Muscle layer of duodenum (tissue), 2 donors: ENCODE results near the gene ANKRD62.

ENCODE experiments used
- H3K27ac ChIP-seq: one replicate; pipeline ENCODE4 v1.7.0; 2013; ENCODE audit warnings: mild to moderate bottlenecking, low read length
- H3K27me3 ChIP-seq: one replicate; pipeline ENCODE4 v1.7.0; 2013; ENCODE audit warnings: low read depth, mild to moderate bottlenecking, control low read depth, low read length
- H3K36me3 ChIP-seq, 2 donors: one replicate each; pipeline ENCODE4 v1.7.0; 2013; ENCODE audit warnings: low read length in 2 of 2, control low read depth in 1 of 2, mild to moderate bottlenecking in 1 of 2; ENCODE audit not compliant: insufficient read depth in 2 of 2, control insufficient read depth in 1 of 2
- H3K4me1 ChIP-seq, 2 donors: one replicate each; pipeline ENCODE4 v1.7.0; 2013; ENCODE audit warnings: low read length in 2 of 2, mild to moderate bottlenecking in 2 of 2, control low read depth in 1 of 2, moderate library complexity in 1 of 2; ENCODE audit not compliant: insufficient read depth in 2 of 2, control insufficient read depth in 1 of 2
- H3K4me3 ChIP-seq, 2 donors: one replicate each; pipeline ENCODE4 v1.7.0; 2013; ENCODE audit warnings: low read length in 2 of 2, low read depth in 1 of 2, mild to moderate bottlenecking in 1 of 2
- H3K9me3 ChIP-seq, 2 donors: one replicate each; pipeline ENCODE4 v1.7.0; 2013; ENCODE audit warnings: low read length in 2 of 2, control low read depth in 1 of 2, mild to moderate bottlenecking in 1 of 2; ENCODE audit not compliant: control insufficient read depth in 1 of 2
- donor health status: healthy.

ANKRD62 gene

DNA sequence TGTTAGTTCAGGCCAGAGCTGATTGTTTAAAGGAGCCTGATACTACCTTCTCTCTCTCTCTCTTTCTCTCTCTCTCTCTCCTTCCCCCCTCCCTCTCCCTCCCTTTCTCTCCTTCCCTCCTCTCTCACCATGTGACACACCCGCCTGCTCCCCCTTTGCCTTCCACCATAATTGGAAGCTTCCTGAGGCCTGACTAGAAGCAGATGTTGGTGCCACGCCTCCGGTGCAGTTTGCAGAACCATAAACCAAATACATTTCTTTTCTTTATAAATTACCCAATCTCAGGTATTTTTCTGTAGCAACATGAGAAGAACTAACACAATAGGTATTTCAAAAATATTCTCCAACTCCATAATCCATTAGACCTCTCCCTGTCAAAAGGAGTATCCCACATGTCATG, 62.4 kb downstream of the ANKRD62 start:
- Histone ChIP-seq H3K9me3 (no peaks in the 10 kb centered on the region), H3K4me3 (no peak overlapping the region), H3K27ac (no peak overlapping the region), H3K4me1 (no peaks in the 10 kb centered on the region), H3K36me3 (no peaks in the 10 kb centered on the region), H3K27me3 (no peaks in the 10 kb centered on the region)

DNA sequence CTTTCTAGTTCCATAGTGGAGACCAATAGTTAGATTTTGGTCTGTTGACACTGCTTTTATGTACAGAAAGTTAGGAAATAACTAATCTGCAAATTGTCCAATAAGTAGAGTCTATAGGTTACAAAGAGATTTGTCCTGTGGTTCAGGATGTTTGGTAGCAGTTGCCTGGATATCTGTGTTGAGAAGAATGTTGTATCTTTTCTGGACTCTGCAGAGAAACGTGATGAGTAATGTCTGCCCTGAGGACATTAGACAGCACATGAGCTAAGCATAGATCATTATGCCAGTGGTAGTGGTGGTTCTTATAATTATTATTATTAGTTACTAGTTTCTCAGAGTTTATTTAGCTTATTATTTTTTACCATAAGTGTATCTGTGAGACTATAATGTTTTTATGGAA, 65.8 kb downstream of the ANKRD62 start:
- no peak overlapping the region for H3K4me3 ChIP-seq
- no peaks in the 10 kb centered on the region for H3K36me3 ChIP-seq
- no peaks in the 10 kb centered on the region for H3K9me3 ChIP-seq
- no peaks in the 10 kb centered on the region for H3K4me1 ChIP-seq
- H3K27ac ChIP-seq, result no peak overlapping the region
- H3K27me3 ChIP-seq, result no peaks in the 10 kb centered on the region

DNA sequence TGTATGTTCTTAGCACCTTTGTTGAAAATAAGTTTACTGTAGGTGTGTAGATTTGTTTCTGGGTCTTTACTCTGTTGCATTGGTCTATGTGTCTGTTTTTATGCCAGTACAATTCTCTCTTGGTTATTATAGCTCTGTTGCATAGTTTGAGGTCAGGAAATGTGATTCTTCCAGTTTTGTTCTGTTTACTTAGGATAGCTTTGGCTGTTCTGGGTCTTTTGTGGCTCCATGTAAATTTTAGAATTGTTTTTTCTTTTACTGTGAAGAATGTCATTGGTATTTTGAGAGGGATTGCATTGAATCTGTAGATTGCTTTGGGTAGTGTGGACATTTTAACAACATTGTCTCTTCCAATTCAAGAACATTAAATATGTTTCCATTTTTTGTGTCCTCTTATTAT, 69.1 kb downstream of the ANKRD62 start:
- H3K9me3 ChIP-seq, result no peaks in the 10 kb centered on the region
- no peak overlapping the region for H3K27ac ChIP-seq
- H3K27me3 ChIP-seq, result no peaks in the 10 kb centered on the region
- no peak overlapping the region for H3K4me3 ChIP-seq
- no peaks in the 10 kb centered on the region for H3K36me3 ChIP-seq
- no peaks in the 10 kb centered on the region for H3K4me1 ChIP-seq

DNA sequence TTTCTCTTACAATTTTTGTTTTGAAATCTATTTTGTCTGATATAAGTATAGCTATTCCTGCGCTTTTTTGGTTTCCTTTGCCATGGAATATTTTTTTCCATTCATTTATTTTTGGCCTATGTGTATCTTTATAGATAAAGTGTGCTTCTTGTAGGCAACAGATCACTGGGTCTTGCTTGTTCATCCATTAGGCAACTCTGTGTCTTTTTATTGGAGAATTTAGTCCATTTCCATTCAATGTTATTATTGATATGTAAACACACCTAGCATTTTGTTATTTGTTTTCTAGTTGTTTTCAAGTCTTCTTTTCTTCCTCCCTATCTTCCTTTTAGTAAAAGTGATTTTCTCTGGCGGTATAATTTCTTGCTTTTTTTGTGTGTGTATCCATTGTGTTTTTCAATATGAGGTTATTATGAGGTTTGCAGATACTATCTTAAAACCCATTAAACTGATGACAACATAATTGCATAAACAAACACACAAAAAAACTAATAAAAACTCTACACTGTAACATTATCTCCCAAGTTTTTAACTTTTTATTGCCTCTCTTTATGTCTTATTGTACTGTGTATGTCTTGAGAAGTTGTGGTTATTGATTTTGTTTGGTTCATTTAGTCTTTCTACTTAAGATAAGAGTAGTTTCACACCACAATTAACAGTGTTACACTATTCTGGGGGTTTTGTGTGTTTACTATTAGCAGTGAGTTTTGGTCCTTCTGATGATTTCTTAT, 71.6 kb downstream of the ANKRD62 start:
- H3K9me3 ChIP-seq, result no peaks in the 10 kb centered on the region
- H3K4me3 ChIP-seq, result no peak overlapping the region
- H3K27me3 ChIP-seq, result no peaks in the 10 kb centered on the region
- H3K36me3 ChIP-seq, result no peaks in the 10 kb centered on the region
- H3K4me1 ChIP-seq, result no peaks in the 10 kb centered on the region
- H3K27ac ChIP-seq, result no peak overlapping the region
